HG03097 (cell line): ENCODE data around the gene RAB33B.

Source experiments
- ATAC-seq: cut with Tn5 transposase; IDR thresholded peaks from one replicate; pipeline ENCODE4 v1.9.1; 2021; ENCODE audit not compliant: unreplicated experiment, low FRiP score

Gene RAB33B

GRCh38 chr4:139503622-139504166 is 49.8 kb downstream of the RAB33B start:
- no peak for ATAC-seq

GRCh38 chr4:139506774-139507173 is 52.9 kb downstream of the RAB33B start:
- no peak for ATAC-seq

- ATAC-seq: no peak
Observed at GRCh38 chr4:139508581-139509237, 54.8 kb downstream of the RAB33B start.

- no peak for ATAC-seq
Observed at GRCh38 chr4:139509727-139510410, 55.9 kb downstream of the RAB33B start.

GRCh38 chr4:139511320-139511719 is 57.4 kb downstream of the RAB33B start:
- ATAC-seq: no peak

- ATAC-seq: no peak
Observed at GRCh38 chr4:139514382-139515059, 60.6 kb downstream of the RAB33B start.

GRCh38 chr4:139515531-139515958 is 61.6 kb downstream of the RAB33B start:
- ATAC-seq: no peak

GRCh38 chr4:139521754-139522401 is 68.0 kb downstream of the RAB33B start:
- peak; percentile 50 for ATAC-seq

GRCh38 chr4:139522457-139522856 is 68.5 kb downstream of the RAB33B start:
- peak; percentile 37 for ATAC-seq

GRCh38 chr4:139523076-139523475 is 69.2 kb downstream of the RAB33B start:
- no peak for ATAC-seq

- ATAC-seq: no peak
Observed at GRCh38 chr4:139524062-139524631, 70.2 kb downstream of the RAB33B start.

- ATAC-seq: no peak
Observed at GRCh38 chr4:139525414-139525813, 71.5 kb downstream of the RAB33B start.
